ENCODE measurements around the gene SLC22A4.

SLC22A4 gene

DNA sequence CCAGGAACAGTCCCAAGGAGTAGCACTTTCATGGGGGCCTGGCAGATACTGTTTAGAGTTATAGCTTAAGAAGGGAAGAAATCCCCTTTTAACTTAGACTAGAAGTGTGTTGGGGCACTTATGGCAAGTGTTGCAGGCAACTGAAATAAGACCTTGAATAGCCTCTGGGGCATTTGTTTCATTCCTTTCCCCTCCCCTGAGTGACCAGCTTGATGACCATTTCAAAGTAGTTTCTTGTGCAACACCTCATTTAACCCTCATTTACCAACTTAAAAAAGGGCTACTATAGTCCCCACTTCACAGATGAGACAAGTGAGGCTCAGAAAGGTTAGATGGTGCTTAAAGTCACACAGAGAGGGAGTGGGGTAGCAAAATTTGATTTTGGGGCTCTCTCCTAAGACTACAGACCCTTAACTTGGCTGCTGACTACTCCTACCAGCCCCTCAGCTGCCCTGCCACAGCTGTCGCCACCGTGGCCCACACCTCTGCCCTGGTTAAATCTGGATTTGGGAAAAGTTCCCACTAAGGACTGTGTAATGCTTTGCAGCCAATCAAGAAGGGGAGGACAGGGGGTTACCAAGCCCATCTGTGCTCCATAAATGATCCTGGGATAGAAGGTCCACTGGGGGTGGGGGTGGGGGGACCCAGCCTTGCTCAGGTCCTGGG lies 31.2 kb upstream of the SLC22A4 start:
- no peak for DNase-seq

DNA sequence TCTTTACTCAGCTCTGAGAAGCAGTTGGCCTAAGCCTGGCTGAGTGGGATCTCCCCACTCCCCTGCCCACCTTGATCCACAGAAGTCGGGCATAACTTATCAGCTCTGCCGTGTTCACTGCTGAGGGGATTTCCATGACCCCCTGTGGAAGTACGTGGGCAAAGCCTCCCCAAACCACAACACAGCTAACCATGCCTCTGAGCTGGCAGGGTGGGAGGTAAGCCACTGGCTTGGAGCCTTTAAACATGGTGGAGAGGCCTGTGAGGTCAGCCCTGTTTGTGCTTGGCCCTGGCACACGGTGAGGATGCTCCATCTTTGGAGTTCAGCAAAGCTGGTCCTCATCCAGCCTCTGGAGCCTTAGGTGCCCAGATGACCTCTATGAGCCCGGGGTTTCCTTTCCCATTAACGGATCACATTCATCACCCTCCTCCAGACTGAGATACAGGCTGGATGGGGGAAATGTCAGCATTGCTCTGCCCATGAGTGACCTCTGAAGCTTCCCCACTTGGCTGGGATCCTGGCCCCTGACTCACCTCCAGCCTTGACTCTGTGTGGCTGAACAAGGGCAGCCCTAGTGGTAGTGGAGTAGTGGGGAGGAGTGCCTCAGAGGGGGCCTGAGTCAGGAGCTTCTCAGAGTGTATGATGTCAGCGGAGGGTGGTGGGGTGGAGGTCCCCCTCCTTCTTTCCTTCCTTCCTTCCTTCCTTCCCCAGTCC lies 30.5 kb upstream of the SLC22A4 start:
- DNase-seq, result peak in 1 of 14 donors; percentile 85

DNA sequence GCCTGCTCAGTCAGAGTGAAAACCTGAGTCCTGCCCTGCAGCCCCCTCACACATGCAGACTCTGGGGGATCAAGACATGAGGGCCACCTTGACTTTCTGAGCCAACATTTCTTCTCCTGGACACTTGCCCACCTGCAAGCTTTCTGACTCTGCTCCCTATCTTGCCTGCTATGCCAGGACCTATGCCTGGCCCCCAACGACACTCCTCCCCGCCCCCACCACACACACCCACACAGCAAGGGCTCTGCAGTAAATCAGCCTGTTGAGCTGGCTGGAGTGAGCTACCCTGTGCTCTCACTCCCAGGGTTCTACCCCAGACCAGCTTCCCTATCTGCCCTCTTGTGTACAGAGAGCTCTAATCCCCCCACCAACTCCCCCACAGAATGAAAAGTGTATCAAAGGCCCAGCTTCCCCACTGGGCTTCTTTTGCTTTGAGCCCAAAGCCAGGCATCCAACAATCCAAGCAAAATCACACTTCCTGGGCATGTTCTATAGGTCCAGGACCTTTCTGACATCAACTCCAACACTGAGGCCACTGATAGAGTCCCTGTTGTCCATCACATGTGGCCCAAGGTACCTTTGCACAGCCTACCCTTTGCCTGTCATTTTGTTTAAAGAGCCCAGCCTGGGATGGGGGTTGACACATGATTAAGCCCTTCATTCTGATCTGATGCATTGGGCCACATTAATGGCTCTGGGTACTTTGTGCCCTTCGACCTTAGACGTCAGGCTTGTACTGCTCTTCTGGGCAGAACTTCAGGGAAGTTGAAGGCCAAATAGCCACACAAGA lies 29.5 kb upstream of the SLC22A4 start:
- DNase-seq, result no peak

DNA sequence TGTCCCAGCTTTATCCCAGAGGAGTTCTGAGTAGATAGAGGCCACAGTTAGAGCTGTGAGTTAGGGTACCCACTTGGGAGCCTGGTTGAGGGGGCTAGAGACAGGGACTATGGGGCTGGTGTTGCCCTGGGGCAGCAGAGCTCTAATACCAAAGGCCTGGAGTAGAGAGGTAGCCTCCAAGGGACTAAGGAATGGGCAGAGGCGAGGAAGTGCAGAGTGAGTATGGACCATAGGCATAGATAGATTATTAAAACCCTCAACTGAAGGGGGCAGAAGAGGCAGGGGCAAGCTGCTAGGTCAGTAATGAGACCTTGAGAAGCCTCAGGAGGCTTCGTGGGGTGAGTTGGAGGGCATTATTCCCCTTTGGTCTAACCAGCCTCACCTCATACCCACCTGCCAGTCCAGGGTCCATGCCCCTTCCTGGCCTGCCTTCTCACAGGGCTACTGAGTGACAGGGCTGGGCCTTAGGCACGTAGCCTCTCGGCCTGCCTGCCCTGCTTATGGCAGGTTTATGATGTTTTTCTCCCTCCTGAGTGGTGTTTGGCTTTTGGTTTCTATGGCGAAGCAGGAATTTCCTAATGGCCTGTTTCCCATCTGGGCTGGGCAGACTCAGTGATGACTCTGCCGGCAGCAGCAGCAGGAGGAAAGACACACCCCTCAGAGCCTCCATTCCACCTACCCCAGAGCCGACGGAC lies 28.7 kb upstream of the SLC22A4 start:
- DNase-seq, result peak in 1 of 14 donors; percentile 45

DNA sequence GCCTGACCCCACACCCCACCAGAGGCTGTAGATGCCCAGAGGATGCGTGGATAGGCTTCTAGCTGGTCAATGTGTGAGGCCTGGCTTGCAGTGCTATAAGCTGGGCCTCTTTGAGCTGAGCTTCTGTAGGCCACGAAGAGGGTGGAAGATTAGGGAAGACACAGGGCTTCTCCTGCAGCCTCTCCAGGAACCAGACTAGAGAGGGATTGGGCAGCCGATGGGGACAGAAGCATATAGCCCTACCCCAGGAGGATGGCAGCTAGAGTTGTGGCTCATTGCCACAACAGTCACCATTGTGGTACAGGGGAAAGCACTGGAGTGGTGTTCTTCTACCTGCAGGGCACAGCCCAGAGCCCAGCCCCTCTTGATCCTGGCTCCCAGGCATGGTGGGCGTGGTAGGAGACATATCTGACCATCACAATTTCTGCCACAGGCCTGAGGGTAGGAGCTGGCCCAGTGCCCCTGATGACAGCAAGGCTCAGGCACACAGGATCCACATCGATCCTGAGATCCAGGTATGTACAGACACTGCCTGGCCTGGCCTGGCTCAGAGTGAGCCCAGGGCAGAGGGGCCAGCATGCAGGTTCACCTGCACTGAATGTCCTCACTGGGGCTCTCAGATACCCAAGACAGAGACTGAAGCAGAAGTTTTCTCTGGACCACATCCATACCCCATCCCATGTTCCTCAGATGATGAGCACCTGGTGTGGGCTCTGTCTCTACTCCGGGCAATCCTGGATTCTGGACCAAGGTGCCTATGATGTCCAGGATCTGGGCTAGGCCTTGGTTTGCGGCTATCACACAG lies 28.0 kb upstream of the SLC22A4 start:
- no peak for DNase-seq

DNA sequence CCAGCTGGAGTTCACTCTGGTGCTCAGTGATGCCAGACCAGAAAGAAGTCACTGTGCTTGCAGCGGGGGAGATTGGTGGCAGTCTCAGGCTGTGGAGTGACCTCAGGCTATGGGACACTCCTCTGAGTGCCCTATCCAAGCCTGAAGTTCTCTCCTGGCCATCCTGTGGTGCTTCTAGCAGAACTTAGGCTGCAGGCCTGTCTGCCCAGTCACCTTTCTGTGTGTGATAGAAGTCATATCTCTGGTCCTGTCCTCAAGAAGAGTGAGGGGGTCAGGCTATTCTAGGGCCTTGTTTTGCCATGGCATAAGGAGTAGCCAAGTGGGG lies 27.4 kb upstream of the SLC22A4 start:
- no peak for DNase-seq

DNA sequence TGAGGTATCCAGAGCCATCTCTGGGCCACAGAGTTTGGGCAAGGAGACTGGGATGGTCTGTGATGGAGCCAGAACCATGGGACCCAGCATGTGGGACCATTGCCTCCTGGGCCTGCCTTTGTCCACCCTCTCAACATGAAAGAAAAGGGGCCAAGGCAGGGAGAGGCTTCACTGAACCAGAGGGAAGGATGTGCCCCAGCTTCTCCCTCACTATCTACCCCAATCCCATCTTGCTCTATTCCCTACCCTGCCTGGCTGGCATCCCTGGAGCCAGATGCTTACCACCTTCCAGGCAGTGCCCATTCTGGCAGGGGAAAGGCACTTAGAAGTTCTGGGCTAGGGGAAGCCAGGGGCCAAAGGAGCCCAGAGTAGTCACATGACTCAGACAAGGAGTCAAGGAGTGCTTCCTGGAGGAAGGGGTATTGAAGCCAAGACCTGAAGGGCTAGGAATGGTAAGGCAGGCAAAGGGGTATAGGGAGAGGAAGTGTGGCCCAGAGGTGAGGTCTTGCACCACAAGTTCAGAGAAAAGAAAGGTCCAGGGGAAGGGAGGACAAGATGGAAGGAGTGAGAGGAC lies 26.9 kb upstream of the SLC22A4 start:
- no peak for DNase-seq

DNA sequence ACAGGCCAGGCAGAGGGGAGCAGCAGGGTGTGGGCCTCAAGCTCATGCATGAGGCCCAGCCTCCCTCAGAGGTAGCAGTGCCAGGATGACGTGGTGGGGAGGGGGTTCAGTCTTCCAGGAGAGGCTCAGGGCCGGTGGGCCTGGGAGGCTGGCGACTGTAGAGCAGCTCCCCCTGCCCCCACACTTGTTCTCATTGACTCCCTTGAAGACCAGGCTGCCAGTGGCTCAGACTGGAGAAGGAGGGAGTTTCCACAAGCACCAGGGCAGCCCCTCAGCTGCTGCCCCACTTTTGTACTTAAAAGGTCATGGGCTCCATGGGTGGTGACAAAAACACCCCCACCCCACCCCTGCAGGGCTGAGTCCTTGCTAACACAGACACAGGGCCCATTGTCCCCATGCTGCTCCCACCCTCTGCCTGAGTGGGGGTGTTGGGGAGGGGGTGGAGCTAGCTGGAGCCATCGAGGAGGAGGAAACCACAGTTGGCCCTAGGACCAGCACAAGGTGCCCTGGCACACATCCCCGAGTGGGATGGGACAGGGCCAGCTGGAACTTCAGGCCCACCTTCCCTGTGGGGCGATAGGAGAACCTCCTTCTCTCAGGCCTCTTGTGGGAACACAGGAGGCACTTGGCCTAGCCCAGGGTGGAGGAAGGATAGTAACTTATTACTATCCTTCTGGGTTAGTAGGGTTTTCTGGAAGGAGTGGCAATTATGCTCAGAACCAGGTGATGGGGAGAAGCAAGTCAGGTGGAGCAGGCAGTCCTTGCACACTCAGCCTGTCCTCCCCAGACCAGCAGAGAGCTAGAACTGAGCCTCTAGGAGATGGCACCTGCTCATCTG lies 26.0 kb upstream of the SLC22A4 start:
- peak in 6 of 14 donors; percentile 32 to 81 (median 38) for DNase-seq

DNA sequence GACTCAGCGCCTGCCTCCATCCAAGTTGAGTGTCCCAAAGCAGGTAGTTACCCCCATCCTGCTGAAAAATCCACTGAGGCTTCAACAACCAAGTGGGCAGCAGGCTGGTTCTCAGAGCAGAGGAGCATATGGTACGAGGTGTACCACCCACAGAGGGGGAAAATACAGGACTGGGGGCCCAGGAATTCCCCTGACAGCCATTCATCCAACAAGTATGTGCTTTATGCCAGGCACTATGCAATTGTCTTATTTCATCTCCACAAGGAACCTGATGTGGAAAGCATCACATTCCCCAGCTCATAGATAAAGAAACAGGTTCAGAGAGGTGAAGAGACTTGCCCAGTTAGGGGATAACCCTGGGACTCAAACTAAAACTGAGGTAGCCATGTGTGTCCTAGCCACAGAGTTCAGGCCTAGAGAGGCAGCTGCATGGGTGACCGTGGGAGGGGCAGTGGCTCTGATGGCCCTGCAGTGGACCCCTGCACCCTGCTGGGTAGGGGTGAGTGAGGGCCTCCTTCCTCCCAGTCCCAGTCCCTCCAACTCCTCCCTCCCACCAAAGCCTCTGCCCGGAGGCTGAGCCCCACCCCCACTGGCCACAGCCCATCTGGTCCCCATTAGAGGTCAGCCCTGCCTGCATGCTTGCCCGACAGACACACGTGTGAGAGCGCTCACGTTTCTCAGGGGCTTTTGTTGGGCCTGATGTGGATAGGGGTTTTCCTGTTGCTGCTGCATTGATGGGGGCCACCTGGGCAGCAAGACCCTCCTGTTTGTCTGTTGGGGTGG lies 25.2 kb upstream of the SLC22A4 start:
- no peak for DNase-seq

DNA sequence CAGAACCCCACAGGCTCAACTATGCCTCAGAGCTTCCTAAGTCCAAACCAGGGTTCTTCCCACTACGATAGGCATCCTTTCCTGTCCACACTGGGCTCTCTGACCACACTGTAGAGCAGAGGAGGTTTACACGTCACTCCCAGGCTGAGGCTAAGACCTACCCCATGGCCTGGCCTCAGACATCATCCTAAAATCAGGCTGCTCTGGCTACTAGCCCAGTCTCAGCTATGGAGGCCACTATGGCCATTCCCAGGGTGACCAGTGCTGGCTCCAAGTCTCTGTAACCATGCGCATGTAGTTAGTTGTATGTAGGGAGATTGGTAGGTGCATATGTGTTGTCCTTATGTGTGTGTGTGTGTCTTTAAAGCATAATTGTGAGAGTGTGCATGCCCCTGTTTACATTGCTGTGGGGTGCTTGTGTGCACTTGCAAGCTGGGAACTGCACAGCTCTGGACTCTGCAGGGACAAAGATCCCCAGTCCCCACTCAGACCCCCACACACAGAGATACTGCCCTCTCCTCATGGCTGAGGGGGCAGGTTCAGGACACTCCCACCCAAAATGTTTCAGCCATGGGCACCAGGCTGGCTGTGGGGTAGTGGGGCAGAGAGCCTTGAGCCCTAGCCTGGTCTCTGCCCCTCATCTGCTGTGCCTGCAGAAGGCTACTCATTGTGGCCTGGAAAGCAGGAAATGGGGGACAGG lies 24.4 kb upstream of the SLC22A4 start:
- DNase-seq, result no peak

DNA sequence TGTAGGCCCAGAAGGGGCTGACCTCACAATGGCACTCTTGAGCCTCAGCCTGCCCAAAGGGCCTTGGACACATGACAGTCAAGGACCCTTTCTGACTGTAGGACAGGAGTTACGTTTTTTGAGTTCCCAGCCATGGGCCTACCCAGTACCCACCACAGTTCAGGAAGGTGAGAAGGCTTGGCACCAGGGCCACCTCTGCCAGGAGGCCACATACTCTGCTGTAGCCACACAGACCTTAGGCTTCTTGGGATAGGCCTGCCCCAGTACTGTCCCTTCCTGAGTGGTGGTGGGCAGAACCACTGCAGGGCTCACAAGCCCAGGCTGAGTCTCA lies 23.9 kb upstream of the SLC22A4 start:
- no peak for DNase-seq

DNA sequence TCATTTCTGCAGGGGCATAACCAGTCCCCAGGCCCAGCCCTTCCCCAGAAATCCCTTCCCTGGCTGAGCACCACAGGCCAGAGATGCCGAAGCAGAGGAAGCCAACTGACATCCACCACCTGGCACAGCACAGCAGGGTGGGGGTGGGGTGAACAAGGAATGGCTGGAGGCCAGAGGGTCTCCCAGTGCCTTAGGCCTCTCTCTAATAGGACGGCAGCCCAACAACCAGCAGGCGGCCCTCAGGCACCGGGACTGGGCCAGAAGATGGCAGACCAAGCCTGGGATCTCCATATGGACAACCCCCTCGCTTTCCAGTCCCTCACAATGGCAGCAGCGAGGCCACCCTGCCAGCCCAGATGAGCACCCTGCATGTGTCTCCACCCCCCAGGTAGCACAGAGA lies 23.5 kb upstream of the SLC22A4 start:
- peak in 2 of 14 donors; percentile 23 to 79 for DNase-seq

DNA sequence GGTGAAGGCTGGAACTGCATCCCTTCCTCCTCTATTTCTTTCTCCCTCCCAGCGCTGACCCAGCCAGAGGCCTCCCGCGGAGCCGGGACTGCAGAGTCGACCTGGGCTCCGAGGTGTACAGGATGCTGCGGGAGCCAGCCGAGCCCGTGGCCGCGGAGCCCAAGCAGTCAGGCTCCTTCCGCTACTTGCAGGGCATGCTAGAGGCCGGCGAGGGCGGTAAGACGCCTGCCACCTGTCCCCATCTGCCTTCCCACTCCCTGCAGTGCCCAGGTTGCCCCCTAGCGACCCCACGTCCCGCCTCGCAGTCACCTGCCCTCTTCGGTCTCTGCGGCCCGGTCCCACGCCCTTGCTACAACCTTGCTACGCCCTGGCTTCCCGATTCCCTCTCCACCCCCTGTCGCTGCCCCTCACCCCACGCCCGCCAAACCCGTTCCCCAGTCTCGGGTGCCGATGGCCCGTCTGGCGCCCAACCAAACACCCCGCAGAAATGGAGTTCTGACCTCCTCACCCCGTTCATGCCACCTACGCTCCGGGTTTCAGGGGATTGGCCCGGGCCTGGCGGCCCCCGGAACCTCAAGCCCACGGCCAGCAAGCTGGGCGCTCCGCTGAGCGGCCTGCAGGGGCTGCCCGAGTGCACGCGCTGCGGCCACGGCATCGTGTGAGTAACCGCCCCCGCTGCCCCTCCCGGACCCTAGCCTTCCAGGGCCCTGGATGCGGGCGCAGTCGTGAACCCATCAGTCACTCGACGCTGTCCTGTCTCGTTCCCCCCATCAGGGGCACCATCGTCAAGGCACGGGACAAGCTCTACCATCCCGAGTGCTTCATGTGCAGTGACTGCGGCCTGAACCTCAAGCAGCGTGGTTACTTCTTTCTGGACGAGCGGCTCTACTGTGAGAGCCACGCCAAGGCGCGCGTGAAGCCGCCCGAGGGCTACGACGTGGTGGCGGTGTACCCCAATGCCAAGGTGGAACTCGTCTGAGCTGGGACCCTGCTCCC lies 22.6 kb upstream of the SLC22A4 start:
- peak in 1 of 14 donors; percentile 47 for DNase-seq

DNA sequence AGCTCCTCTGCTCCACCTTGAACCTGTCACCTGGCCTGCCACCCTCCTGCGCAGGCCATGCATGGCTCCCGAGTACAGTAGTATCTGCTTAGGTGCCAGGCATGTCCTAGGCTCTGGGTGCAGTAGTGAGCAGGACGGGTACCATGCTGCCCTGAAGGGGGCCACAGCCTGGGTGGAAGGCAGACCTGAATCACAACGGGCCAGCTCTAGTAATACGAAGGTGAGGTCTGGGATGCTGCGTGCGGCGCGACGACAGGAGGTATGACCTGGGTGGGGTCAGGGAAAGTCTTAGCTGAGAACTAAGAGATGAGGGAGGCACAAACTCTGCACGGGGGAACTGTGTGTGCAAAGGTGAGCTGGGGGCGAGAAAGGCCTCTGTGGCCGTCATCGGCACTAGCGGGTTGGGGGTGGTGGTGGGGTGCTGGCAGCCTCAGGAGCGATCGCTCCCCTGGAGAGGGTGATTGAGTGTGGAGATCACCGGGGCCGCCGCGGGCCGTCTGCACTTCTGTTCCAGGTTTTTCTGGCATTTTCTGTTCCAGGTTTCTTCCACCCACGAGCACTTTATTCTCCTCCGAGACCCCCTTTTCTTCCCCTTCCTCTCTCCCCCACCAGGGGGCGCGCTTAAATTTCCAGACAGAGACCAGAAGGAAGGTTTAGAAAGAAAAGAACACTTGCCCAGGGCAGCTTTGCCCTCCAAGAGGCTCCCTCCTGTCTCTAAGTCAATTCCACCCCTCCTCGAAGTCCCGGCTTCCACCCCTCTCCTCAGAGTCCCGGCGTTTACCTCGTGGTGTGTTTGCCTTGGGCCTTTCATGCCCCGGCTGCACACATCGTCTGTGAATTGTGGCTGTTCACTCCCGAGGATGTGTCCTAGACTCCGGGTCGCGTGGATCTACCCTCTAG lies 21.6 kb upstream of the SLC22A4 start:
- DNase-seq, result peak in 5 of 14 donors; percentile 24 to 59 (median 51)

DNA sequence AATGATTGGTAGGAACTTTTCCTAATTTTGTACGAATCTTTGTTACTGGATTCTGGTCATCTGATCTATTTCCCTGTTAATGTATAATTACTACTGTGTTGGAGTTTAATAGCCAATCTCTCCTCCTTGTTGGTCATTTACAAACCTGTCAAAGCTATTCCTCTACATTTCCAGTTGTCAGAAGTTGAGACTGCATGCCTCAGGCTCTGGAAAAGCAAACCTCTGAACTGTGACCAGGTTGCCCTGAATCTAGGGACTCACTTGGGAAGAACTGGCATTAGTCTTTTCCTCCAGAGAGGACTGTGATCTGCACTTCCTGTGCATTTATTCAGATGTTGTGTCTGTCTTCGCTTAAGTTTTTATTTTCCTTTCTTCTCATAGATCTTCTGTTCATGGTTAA lies 20.6 kb upstream of the SLC22A4 start:
- DNase-seq, result no peak

DNA sequence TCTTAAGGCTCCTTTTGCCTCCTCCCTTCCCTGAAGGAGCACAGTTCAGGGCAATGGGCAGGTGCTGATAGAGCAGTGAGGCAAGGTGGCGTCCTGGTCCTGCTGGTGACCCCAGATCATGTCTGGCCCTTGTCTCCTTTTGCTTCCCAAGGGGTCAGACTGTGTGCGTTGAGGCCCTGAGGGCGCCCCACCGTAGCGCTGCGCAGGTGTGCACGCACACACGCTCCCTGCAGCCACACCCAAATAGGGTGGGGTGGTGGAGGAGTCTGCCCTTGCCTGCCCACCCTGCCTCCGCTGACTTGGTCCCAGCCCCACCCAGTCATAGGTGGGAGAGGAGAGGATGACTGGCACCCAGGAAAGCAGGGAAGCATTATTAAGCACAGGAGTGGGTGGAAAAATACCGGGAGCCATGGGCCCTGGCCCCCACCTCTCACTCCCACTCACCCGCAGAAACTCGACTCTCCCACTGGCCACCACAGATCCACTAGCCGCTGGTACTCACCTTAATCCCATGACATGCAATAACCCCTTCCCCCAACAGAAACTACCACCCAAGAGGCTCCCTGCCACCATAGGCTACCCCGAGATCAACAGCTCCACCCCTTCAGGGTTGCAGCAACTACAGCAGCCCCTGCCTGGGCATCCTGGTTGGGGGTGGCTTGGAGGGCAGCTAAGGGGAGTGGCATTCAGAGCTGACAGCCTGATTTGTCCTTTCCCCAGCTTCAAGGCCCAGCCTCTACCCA lies 20.0 kb upstream of the SLC22A4 start:
- no peak for DNase-seq
